GM12874 (cell line): ENCODE results near the gene MTRF1L.

Experiments
- CTCF ChIP-seq: IDR thresholded peaks from 2 replicates; pipeline ENCODE4 v1.5.1; 2011; ENCODE audit warnings: low read depth, mild to moderate bottlenecking, control low read depth, low read length, moderate library complexity; ENCODE audit not compliant: insufficient read depth

The MTRF1L gene

GRCh38 chr6:152983637-152984512 lies 18.6 kb downstream of the MTRF1L start:
- TF ChIP-seq CTCF: no peak

- no peak for TF ChIP-seq CTCF
Observed at GRCh38 chr6:152982904-152983636, 19.4 kb downstream of the MTRF1L start, which contains the start of gene FBXO5. Gene FBXO5 (minus strand): TSS chr6:152983041. CDS start chr6:152982959, 82 bp downstream.

GRCh38 chr6:152981989-152982903 lies 20.3 kb downstream of the MTRF1L start:
- no peak for TF ChIP-seq CTCF

GRCh38 chr6:152981219-152981618 lies 21.3 kb downstream of the MTRF1L start:
- no peak for TF ChIP-seq CTCF

GRCh38 chr6:152980656-152981055 lies 21.9 kb downstream of the MTRF1L start:
- TF ChIP-seq CTCF: no peak

GRCh38 chr6:152979116-152979515 lies 23.4 kb downstream of the MTRF1L start:
- TF ChIP-seq CTCF: no peak
